GM23248 (cell line): ENCODE results near the gene JAM2. TPM values are rescaled to one million over a fixed set of nuclear protein-coding genes. Genes with fewer than 3 reads are reported as not detected.
A peak's percentile ranks its signal among the peaks of the same experiment; 100 is the strongest.

Source experiments
- DNase-seq: peaks from one replicate; pipeline ENCODE4 v3.0.0-alpha.2; 2015
- H2AFZ ChIP-seq: fragments of 200-600 bp; sonication (generic); 2 replicates; pipeline ENCODE4 v1.6.1; 2016; ENCODE audit warnings: antibody characterized with exemption
- H3F3A ChIP-seq: fragments of 200-600 bp; sonication (generic); 2 replicates; pipeline ENCODE4 v1.6.1; 2016; ENCODE audit warnings: mild to moderate bottlenecking, antibody characterized with exemption, mixed run types; ENCODE audit not compliant: insufficient read depth
- H3K27ac ChIP-seq: fragments of 200-600 bp; sonication (generic); 2 replicates; pipeline ENCODE4 v1.5.1; 2016; ENCODE audit warnings: mild to moderate bottlenecking
- H3K27me3 ChIP-seq: fragments of 200-600 bp; sonication (generic); replicated peaks from 2 replicates; pipeline ENCODE4 v1.6.1; 2016; ENCODE audit warnings: mild to moderate bottlenecking; ENCODE audit not compliant: insufficient read depth
- H3K36me3 ChIP-seq: fragments of 200-600 bp; sonication (generic); 2 replicates; pipeline ENCODE4 v1.6.1; 2016; ENCODE audit warnings: low read depth, mild to moderate bottlenecking
- H3K4me1 ChIP-seq: fragments of 200-600 bp; sonication (generic); 2 replicates; pipeline ENCODE4 v1.6.1; 2016; ENCODE audit warnings: mild to moderate bottlenecking; ENCODE audit not compliant: insufficient read depth
- H3K4me2 ChIP-seq: fragments of 200-600 bp; sonication (generic); one replicate; pipeline ENCODE4 v1.6.1; 2016; ENCODE audit warnings: mild to moderate bottlenecking; ENCODE audit not compliant: unreplicated experiment
- H3K4me3 ChIP-seq: fragments of 200-600 bp; sonication (generic); 2 replicates; pipeline ENCODE4 v1.5.1; 2016; ENCODE audit warnings: mild to moderate bottlenecking
- H3K79me2 ChIP-seq: fragments of 200-600 bp; sonication (generic); 2 replicates; pipeline ENCODE4 v1.6.1; 2016; ENCODE audit warnings: mild to moderate bottlenecking; ENCODE audit not compliant: insufficient read depth
- H3K9ac ChIP-seq: fragments of 200-600 bp; sonication (generic); 2 replicates; pipeline ENCODE4 v1.6.1; 2016; ENCODE audit warnings: mild to moderate bottlenecking
- H3K9me2 ChIP-seq: fragments of 200-600 bp; sonication (generic); 2 replicates; pipeline ENCODE4 v1.6.1; 2016; ENCODE audit warnings: mixed run types, mild to moderate bottlenecking, moderate library complexity; ENCODE audit not compliant: insufficient read depth
- H3K9me3 ChIP-seq: fragments of 200-600 bp; sonication (generic); one replicate; pipeline ENCODE4 v1.6.1; 2017; ENCODE audit warnings: low read depth
- H4K20me1 ChIP-seq: fragments of 200-600 bp; sonication (generic); 2 replicates; pipeline ENCODE4 v1.6.0; 2016; ENCODE audit not compliant: insufficient read depth
- EZH2 ChIP-seq: fragments of 200-600 bp; sonication (generic); IDR thresholded peaks from 2 replicates; pipeline ENCODE4 v1.6.1; 2018; ENCODE audit warnings: antibody characterized with exemption, mild to moderate bottlenecking; ENCODE audit not compliant: insufficient read depth, poor library complexity, severe bottlenecking
- EZH2phosphoT487 ChIP-seq: fragments of 200-600 bp; sonication (generic); IDR thresholded peaks from 2 replicates; pipeline ENCODE4 v1.6.1; 2018; ENCODE audit warnings: antibody characterized with exemption, moderate library complexity, mild to moderate bottlenecking, low read depth; ENCODE audit not compliant: insufficient read depth
- WGBS, 2 experiments: methylation state at CpG; one replicate each; pipeline ENCODE4 v1.1.6; 2015 to 2017; ENCODE audit warnings: low lambda C conversion rate in 2 of 2, low coverage in 1 of 2; ENCODE audit errors: missing lambda C conversion rate in 2 of 2; 5-methylcytosine and 5-hydroxymethylcytosine counted together
- in situ Hi-C: fragments of 300-500 bp; cut with MboI; formaldehyde crosslinking; loops from 2 replicates; pipeline ENCODE4 v1.15.0; 2020
- polyA plus RNA-seq: library from polyadenylated mRNA; unstranded; fragments of >200 nt; fragmentation: Nextera tagmentation; extraction: Ambion mirVana; gene quantifications from 2 replicates; pipeline ENCODE4 v1.2.1, GENCODE V29; 2016
- total RNA-seq: library from RNA; depleted of rRNA; stranded (reverse); fragments of >200 nt; shearing (Covaris generic); gene quantifications from 2 replicates; pipeline ENCODE4 v1.2.3, GENCODE V29; 2014

Gene JAM2
- total and polyA plus RNA-seq, 2 experiments from 2014 or later, result 1.9 TPM

- Histone ChIP-seq H3F3A (no peaks in the 10 kb centered on the region), H3K36me3 (no peaks in the 10 kb centered on the region), H3K27me3 (no peaks in the 10 kb centered on the region; the same call in 1 of the 2 replicates), H3K4me2 (peak overlapping the region; percentile 98), H3K9me2 (no peaks in the 10 kb centered on the region), H3K4me1 (peaks cover 8% of the 10 kb centered on the region; the same call in 1 of the 2 replicates), H3K27ac (no peak overlapping the region), H2AFZ (peak overlapping the region; percentile 95), H4K20me1 (no peaks in the 10 kb centered on the region), H3K4me3 (peak overlapping the region; percentile 81), H3K9ac (peak overlapping the region; percentile 56), H3K9me3 (no peaks in the 10 kb centered on the region), H3K79me2 (no peaks in the 10 kb centered on the region)
- 5% methylated on average over 27 of the region's 27 CpGs for WGBS, 2 experiments
- in situ Hi-C loops, result no loop called here
- peak; percentile 32 for DNase-seq
- TF ChIP-seq EZH2phosphoT487 (no peak), EZH2 (no peak)
These were observed 1.3 kb downstream of the JAM2 start for GRCh38 chr21:25640202-25640942.

- H3K27me3 ChIP-seq, result no peaks in the 10 kb centered on the region; the same call in 1 of the 2 replicates
- no peak overlapping the region for H3K9ac ChIP-seq
- H4K20me1 ChIP-seq, result no peaks in the 10 kb centered on the region
- peak overlapping the region; percentile 81 for H3K4me3 ChIP-seq
- no peaks in the 10 kb centered on the region for H3K36me3 ChIP-seq
- no peaks in the 10 kb centered on the region for H3K9me3 ChIP-seq
- no peaks in the 10 kb centered on the region for H3F3A ChIP-seq
- peak; percentile 9 for DNase-seq
- H3K9me2 ChIP-seq, result no peaks in the 10 kb centered on the region
- WGBS, 2 experiments, result 21 to 36% methylated on average over 5 of the region's 5 CpGs
- in situ Hi-C loops, result no loop called here
- H2AFZ ChIP-seq, result peak overlapping the region; percentile 95
- H3K79me2 ChIP-seq, result no peaks in the 10 kb centered on the region
- peaks cover 8% of the 10 kb centered on the region; the same call in 1 of the 2 replicates for H3K4me1 ChIP-seq
- peak overlapping the region; percentile 98 for H3K4me2 ChIP-seq
- TF ChIP-seq EZH2phosphoT487, result no peak
- TF ChIP-seq EZH2, result no peak
- H3K27ac ChIP-seq, result no peak overlapping the region
These were observed 1.9 kb downstream of the JAM2 start for GRCh38 chr21:25640943-25641292.

GRCh38 chr21:25643486-25643885, 4.4 kb downstream of the JAM2 start:
- no peaks in the 10 kb centered on the region for H3K9me2 ChIP-seq
- no peaks in the 10 kb centered on the region for H3F3A ChIP-seq
- TF ChIP-seq EZH2phosphoT487 (no peak), EZH2 (no peak)
- no peak overlapping the region for H3K4me3 ChIP-seq
- H2AFZ ChIP-seq, result no peak overlapping the region
- in situ Hi-C loops, result no loop called here
- 90% methylated on average over 4 of the region's 4 CpGs for WGBS, 2 experiments
- no peaks in the 10 kb centered on the region for H4K20me1 ChIP-seq
- no peaks in the 10 kb centered on the region for H3K79me2 ChIP-seq
- H3K9ac ChIP-seq, result no peak overlapping the region
- H3K4me2 ChIP-seq, result no peak overlapping the region
- H3K36me3 ChIP-seq, result no peaks in the 10 kb centered on the region
- peaks cover 4% of the 10 kb centered on the region; the same call in 1 of the 2 replicates for H3K4me1 ChIP-seq
- H3K27ac ChIP-seq, result no peak overlapping the region
- H3K27me3 ChIP-seq, result no peaks in the 10 kb centered on the region; the same call in 1 of the 2 replicates
- no peak for DNase-seq
- no peaks in the 10 kb centered on the region for H3K9me3 ChIP-seq

- no peak overlapping the region for H3K27ac ChIP-seq
- H3K27me3 ChIP-seq, result no peaks in the 10 kb centered on the region
- no peak overlapping the region for H3K9ac ChIP-seq
- no peaks in the 10 kb centered on the region for H4K20me1 ChIP-seq
- in situ Hi-C loops, result no loop called here
- no peak overlapping the region for H3K4me2 ChIP-seq
- no peaks in the 10 kb centered on the region for H3K9me3 ChIP-seq
- H3K9me2 ChIP-seq, result no peaks in the 10 kb centered on the region
- WGBS, 2 experiments, result 77 to 90% methylated on average over 1 of the region's 1 CpG
- H3K36me3 ChIP-seq, result no peaks in the 10 kb centered on the region
- TF ChIP-seq EZH2phosphoT487 (no peak), EZH2 (no peak)
- no peaks in the 10 kb centered on the region for H3F3A ChIP-seq
- no peak for DNase-seq
- no peak overlapping the region for H3K4me3 ChIP-seq
- H3K79me2 ChIP-seq, result no peaks in the 10 kb centered on the region
- no peak overlapping the region for H2AFZ ChIP-seq
- H3K4me1 ChIP-seq, result no peaks in the 10 kb centered on the region
These were observed 7.4 kb downstream of the JAM2 start for GRCh38 chr21:25646474-25646873.
